Measurements from ENCODE around the gene PDIK1L.

GRCh38 chr1:26072305-26072704, 39.3 kb upstream of the PDIK1L start:
- no peak for TF ChIP-seq EZH2 (IDR thresholded peaks at IDR 0.05; ENCODE audit: insufficient read depth, low read length)
- TF ChIP-seq CTCF (IDR thresholded peaks at IDR 0.05; ENCODE audit: insufficient read depth, low read depth, low read length): no peak
